HepG2 (cell line): ENCODE data around the gene DAB2IP. TPM values are rescaled to one million over a fixed set of nuclear protein-coding genes. Genes with fewer than 3 reads are reported as not detected.
A peak's percentile ranks its signal among the peaks of the same experiment; 100 is the strongest.

ENCODE experiments used
- ATAC-seq: fragments of 200-7000 bp; cut with Tn5 transposase; 3 replicates; pipeline ENCODE4 v1.9.1; 2020; ENCODE audit warnings: mild to moderate bottlenecking, moderate library complexity
- BruUV-seq: library from RNA; stranded (reverse); fragments of 400-500 nt; replicated peaks from 2 replicates; lab custom pipeline; 2021; lab: Mats Ljungman, UMichigan
- CTCF ChIA-PET: fragments of 300-600 bp; formaldehyde crosslinking; extraction: SDS; loops from one replicate; lab custom pipeline; 2021; ENCODE audit warnings: low total read pairs, inconsistent platforms, low intra/inter-chr PET ratio; lab: Yijun Ruan, JAX
- POLR2A ChIA-PET: fragments of 350-600 bp; sonication (Branson Sonifier 250); formaldehyde crosslinking; loops from one replicate; lab custom pipeline; 2020; ENCODE audit warnings: antibody characterized with exemption, inconsistent platforms; lab: Yijun Ruan, JAX
- DNase-seq: peaks from one replicate; pipeline ENCODE4 v3.0.0-alpha.2; 2015; ENCODE audit warnings: low spot score
- FAIRE-seq: peaks from 3 replicates; lab custom pipeline; 2011; peaks lifted over from hg19 to GRCh38; lab: Jason Lieb, UNC
- H2AFZ ChIP-seq: one replicate; pipeline ENCODE4 v1.6.1; 2011; ENCODE audit warnings: low read length, inconsistent platforms
- H3K27ac ChIP-seq: fragments of 300-600 bp; 3 replicates; pipeline ENCODE4 v1.8.0; 2011; ENCODE audit warnings: mixed run types, mild to moderate bottlenecking, mixed read lengths, low read length, inconsistent platforms; ENCODE audit not compliant: insufficient read depth; ENCODE audit errors: extremely low read length
- H3K27me3 ChIP-seq, 2 experiments: fragments of 200-600 bp in 1 of 2; 2 replicates in 1 of 2; 3 replicates in 1 of 2; pipeline versions ENCODE4 v1.6.0 to v1.8.0; 2011; ENCODE audit warnings: low read length in 2 of 2, mild to moderate bottlenecking in 2 of 2, moderate library complexity in 2 of 2, inconsistent platforms in 1 of 2; ENCODE audit not compliant: insufficient read depth in 2 of 2, control insufficient read depth in 1 of 2
- H3K36me3 ChIP-seq, 2 experiments: fragments of 200-600 bp in 1 of 2; replicated peaks in 1 of 2; 2 replicates in 1 of 2; 3 replicates in 1 of 2; pipeline versions ENCODE4 v1.5.1 to v1.8.0; 2011; ENCODE audit warnings: low read length in 2 of 2, inconsistent platforms in 1 of 2; ENCODE audit not compliant: insufficient read depth in 2 of 2, control insufficient read depth in 1 of 2
- H3K4me1 ChIP-seq: 2 replicates; pipeline ENCODE4 v1.5.1; 2012; ENCODE audit warnings: low read length, inconsistent platforms; ENCODE audit not compliant: insufficient read depth
- H3K4me2 ChIP-seq: 2 replicates; pipeline ENCODE4 v1.6.0; 2011; ENCODE audit warnings: low read depth, low read length, inconsistent platforms
- H3K4me3 ChIP-seq, 3 experiments: fragments of 200-600 bp in 1 of 3; sonication (generic), shearing (Covaris generic) in 1 of 3; replicated peaks in 1 of 3; 2 replicates each; pipeline ENCODE4 v1.5.1; 2011 to 2016; ENCODE audit warnings: low read length in 3 of 3, inconsistent platforms in 2 of 3, low read depth in 2 of 3, mild to moderate bottlenecking in 2 of 3, control low read depth in 1 of 3, mixed read lengths in 1 of 3; ENCODE audit not compliant: insufficient read depth in 1 of 3
- H3K79me2 ChIP-seq: one replicate; pipeline ENCODE4 v1.6.1; 2011; ENCODE audit warnings: low read length, inconsistent platforms; ENCODE audit not compliant: insufficient read depth
- H3K9ac ChIP-seq: 2 replicates; pipeline ENCODE4 v1.6.0; 2011; ENCODE audit warnings: mild to moderate bottlenecking, low read depth, low read length, inconsistent platforms; ENCODE audit not compliant: insufficient read depth
- H3K9me3 ChIP-seq: 2 replicates; pipeline ENCODE4 v1.5.1; 2012; ENCODE audit warnings: mild to moderate bottlenecking, low read length
- H4K20me1 ChIP-seq: 2 replicates; pipeline ENCODE4 v1.6.0; 2011; ENCODE audit warnings: inconsistent platforms, mild to moderate bottlenecking, low read length, moderate library complexity; ENCODE audit not compliant: insufficient read depth
- AGO2 ChIP-seq: fragments of 200-400 bp; formaldehyde crosslinking; optimal IDR thresholded peaks from 2 replicates; pipeline ENCODE3; 2017; ENCODE audit warnings: mild to moderate bottlenecking, low read depth, low read length, moderate library complexity
- ATRX ChIP-seq: sonication (generic); formaldehyde crosslinking; IDR thresholded peaks from 2 replicates; pipeline ENCODE4 v1.4.0; 2020; ENCODE audit warnings: missing genetic modification reagents, borderline replicate concordance
- GZF1 ChIP-seq: sonication (generic); formaldehyde crosslinking; IDR thresholded peaks from 2 replicates; pipeline ENCODE4 v1.5.1; 2020; ENCODE audit warnings: mild to moderate bottlenecking, missing genetic modification reagents
- HCFC1 ChIP-seq: fragments of 150-350 bp; IDR thresholded peaks from 2 replicates; pipeline ENCODE4 v1.6.1; 2014; ENCODE audit warnings: low read depth, low read length
- MAFK ChIP-seq, 2 experiments: IDR thresholded peaks in 1 of 2; conservative IDR thresholded peaks in 1 of 2; 2 replicates each; pipeline ENCODE4 v1.6.1; 2011; ENCODE audit warnings: improper control_type of control experiment in 2 of 2, low read length in 2 of 2
- MYC ChIP-seq: sonication (generic); formaldehyde crosslinking; IDR thresholded peaks from 2 replicates; pipeline ENCODE4 v1.9.0; 2021; ENCODE audit warnings: missing genetic modification reagents, borderline replicate concordance
- NFIC ChIP-seq: IDR thresholded peaks from 2 replicates; pipeline ENCODE4 v1.6.1; 2012; ENCODE audit warnings: mild to moderate bottlenecking, low read length, inconsistent platforms
- ZBTB33 ChIP-seq: sonication (generic); formaldehyde crosslinking; IDR thresholded peaks from 2 replicates; pipeline ENCODE4 v1.4.0; 2020; ENCODE audit warnings: missing genetic modification reagents
- WGBS: methylation state at CpG from one replicate; pipeline ENCODE4 v1.1.6; 2017; ENCODE audit warnings: low lambda C conversion rate; 5-methylcytosine and 5-hydroxymethylcytosine counted together
- in situ Hi-C: cut with HindIII; loops from 2 replicates; pipeline ENCODE4 v1.10.0; 2017; ENCODE audit warnings: low pct_unique_long_range_greater_than_20kb; ENCODE audit not compliant: extremely low pct_ligation_motif_present
- intact Hi-C: fragments of 100-400 bp; cut with micrococcal nuclease; formaldehyde crosslinking; loops from one replicate; pipeline ENCODE4 v1.10.0; 2022; ENCODE audit not compliant: unreplicated experiment
- polyA plus RNA-seq, 8 experiments: library from polyadenylated mRNA; depleted of rRNA in 3 of 8; stranded (reverse) in 7 of 8; unstranded in 1 of 8; fragments of >200 nt; fragmentation: Illumina TruSeq in 4 of 8; extraction: Trizol in 4 of 8; gene quantifications; 2 replicates each; pipeline versions ENCODE4 v1.2.1 to v1.2.3, GENCODE V29; 2011 to 2016; ENCODE audit warnings: low read depth in 4 of 8, missing spikeins in 1 of 8, mixed read lengths in 1 of 8; ENCODE audit not compliant: insufficient read depth in 1 of 8
- total RNA-seq, 5 experiments: library from RNA; depleted of rRNA; stranded (reverse); fragments of >200 nt; fragmentation: Illumina TruSeq; extraction: Trizol; gene quantifications; 2 replicates each; pipeline ENCODE4 v1.2.3, GENCODE V29; 2016; ENCODE audit warnings: low read depth in 1 of 5
- TF ChIP-seq, protein P1 (sequence below): sonication (generic); formaldehyde crosslinking; IDR thresholded peaks from 2 replicates; pipeline ENCODE4 v1.4.0; 2020; ENCODE audit warnings: mild to moderate bottlenecking, missing genetic modification reagents

The DAB2IP gene
- total and polyA plus RNA-seq, 2 of the 13 experiments (the other 11 are each of a cell fraction or from before 2014, with no cell fraction given), result 25.3 to 37.9 TPM

- Histone ChIP-seq H3K4me2 (no peak overlapping the region), H3K27ac (peak overlapping the region; percentile 73), H3K27me3 (no peaks in the 10 kb centered on the region), H2AFZ (no peak overlapping the region), H3K36me3 (peaks cover 44 to 83% of the 10 kb centered on the region in 2 experiments), H3K4me1 (peaks cover 27% of the 10 kb centered on the region), H3K9ac (peak overlapping the region; percentile 4; the same call in 1 of the 2 replicates), H3K4me3 (no peak overlapping the region), H3K9me3 (no peaks in the 10 kb centered on the region), H4K20me1 (no peaks in the 10 kb centered on the region), H3K79me2 (no peaks in the 10 kb centered on the region)
- in situ Hi-C loops, result no loop called here
- ATAC-seq (no peak), FAIRE-seq (no peak), DNase-seq (no peak)
- intact Hi-C loops, result no loop called here
- TF ChIP-seq GZF1 (CRISPR knock-in tag) (no peak), AGO2 (peak; percentile 52), ZBTB33 (CRISPR knock-in tag) (0 out of 2 replicates have a peak, but pooled peaks have one; percentile 12)
- no TSS peak for BruUV-seq
- ChIA-PET CTCF (no interaction called here), POLR2A (interaction anchor here (1.8 to 3.5 kb wide), 2 partner anchors 15 to 29 kb away, joined by 7 to 28 read pairs; no protein-coding TSS in a partner anchor)
- WGBS, result over 99% methylated on average over 12 of the region's 19 CpGs
These were observed 114.7 kb downstream of the DAB2IP start for GRCh38 chr9:121766081-121766683.

GRCh38 chr9:121767171-121767769 is 115.8 kb downstream of the DAB2IP start:
- Histone ChIP-seq H3K27ac (no peak overlapping the region), H3K4me1 (peaks cover 27% of the 10 kb centered on the region), H3K27me3 (no peaks in the 10 kb centered on the region), H3K36me3 (peaks cover 45 to 82% of the 10 kb centered on the region in 2 experiments), H3K4me2 (no peak overlapping the region), H3K4me3 (no peak overlapping the region), H3K79me2 (no peaks in the 10 kb centered on the region), H3K9ac (no peak overlapping the region), H4K20me1 (no peaks in the 10 kb centered on the region), H2AFZ (no peak overlapping the region), H3K9me3 (no peaks in the 10 kb centered on the region)
- no peak for ATAC-seq
- in situ Hi-C loops, result no loop called here
- intact Hi-C loops, result no loop called here
- WGBS, result 92% methylated on average over 8 of the region's 9 CpGs
- ChIA-PET POLR2A (no interaction called here), CTCF (no interaction called here)
- TF ChIP-seq, protein P1, sequence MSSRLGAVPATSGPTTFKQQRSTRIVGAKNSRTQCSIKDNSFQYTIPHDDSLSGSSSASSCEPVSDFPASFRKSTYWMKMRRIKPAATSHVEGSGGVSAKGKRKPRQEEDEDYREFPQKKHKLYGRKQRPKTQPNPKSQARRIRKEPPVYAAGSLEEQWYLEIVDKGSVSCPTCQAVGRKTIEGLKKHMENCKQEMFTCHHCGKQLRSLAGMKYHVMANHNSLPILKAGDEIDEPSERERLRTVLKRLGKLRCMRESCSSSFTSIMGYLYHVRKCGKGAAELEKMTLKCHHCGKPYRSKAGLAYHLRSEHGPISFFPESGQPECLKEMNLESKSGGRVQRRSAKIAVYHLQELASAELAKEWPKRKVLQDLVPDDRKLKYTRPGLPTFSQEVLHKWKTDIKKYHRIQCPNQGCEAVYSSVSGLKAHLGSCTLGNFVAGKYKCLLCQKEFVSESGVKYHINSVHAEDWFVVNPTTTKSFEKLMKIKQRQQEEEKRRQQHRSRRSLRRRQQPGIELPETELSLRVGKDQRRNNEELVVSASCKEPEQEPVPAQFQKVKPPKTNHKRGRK (CRISPR knock-in tag), result no peak
- TF ChIP-seq HCFC1 (no peak), ATRX (no peak), MYC (CRISPR knock-in tag) (no peak), MAFK (conservative IDR thresholded peaks at IDR 0.05 in 1 of 2, IDR thresholded peaks at IDR 0.05 in 1 of 2; ENCODE audit: low read length in 2 of 2) (peak in 1 of 2 experiments; percentile 32; a peak in 2 of 4 replicates), NFIC (no peak)
- FAIRE-seq, result no peak
- DNase-seq, result no peak
- no TSS peak for BruUV-seq
